Urothelium cell line (cell line): Measurements from ENCODE around the gene DGCR2.
"Not testable (repeated sequence)": the region's sequence is repeated elsewhere in the genome, so short reads cannot be mapped to it uniquely, and the experiment has no call there.

Experiments
- DNase-seq: peaks from one replicate; pipeline ENCODE4 v3.0.0; 2011; ENCODE audit warnings: low spot score, mixed read lengths
- FAIRE-seq: peaks from 2 replicates; lab custom pipeline; 2011; peaks lifted over from hg19 to GRCh38; lab: Jason Lieb, UNC

DGCR2 gene

DNA sequence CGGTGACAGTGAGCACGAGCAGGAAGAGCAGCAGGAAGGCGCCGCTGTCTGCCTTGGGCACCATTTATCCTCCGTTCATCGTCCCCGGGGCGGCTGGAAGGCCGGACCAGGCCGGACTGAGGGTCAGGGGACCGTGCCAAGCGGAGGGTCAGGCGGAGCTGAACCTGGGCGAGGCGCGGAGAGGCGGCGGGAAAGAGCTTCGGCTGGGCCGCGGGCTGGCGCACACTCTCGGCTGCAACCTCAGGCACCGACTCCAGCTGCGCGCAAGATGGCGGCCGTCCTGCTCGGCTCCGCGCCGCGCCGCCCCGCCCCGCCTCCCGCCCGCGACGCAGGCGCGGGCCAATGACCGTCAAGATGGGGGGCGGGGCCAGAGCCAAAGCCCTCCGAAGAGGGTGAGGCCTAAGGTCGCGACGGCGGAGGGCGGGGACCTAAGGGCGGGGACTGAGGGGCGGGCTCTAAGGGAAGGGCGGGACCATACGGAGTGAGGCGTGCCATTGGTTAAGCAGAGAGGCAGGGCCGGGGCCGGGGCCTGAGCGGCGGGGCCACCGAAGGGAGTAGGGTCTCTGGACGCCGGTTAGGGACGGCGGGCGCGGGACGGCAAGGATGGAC, at the start of gene DGCR2:
Gene DGCR2 (minus strand): TSS at position 270 of the 609 bp plus-strand sequence. CDS start 206 bp downstream, at position 64.
- peak; percentile 63 for FAIRE-seq
- peak; percentile 97 for DNase-seq

DNA sequence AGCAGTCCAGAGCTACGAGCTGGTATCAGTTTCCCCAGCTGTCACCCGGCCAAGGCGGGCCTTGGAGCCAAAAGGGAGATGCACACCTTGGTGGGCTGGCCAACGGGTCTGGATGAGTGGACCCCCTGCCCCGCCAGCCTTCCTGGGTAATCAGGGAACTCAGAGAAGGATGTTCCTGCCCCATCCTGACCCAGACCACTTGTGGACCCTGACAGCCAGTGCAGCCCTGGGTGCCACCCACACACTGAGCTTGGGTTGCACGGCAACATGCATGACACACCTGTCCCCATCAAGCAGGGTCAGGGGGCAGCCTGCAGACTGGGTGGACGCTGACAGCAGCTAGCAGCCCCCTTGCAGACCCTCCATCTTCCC, 47.7 kb upstream of the DGCR2 start:
- FAIRE-seq (no peak), DNase-seq (no peak)

DNA sequence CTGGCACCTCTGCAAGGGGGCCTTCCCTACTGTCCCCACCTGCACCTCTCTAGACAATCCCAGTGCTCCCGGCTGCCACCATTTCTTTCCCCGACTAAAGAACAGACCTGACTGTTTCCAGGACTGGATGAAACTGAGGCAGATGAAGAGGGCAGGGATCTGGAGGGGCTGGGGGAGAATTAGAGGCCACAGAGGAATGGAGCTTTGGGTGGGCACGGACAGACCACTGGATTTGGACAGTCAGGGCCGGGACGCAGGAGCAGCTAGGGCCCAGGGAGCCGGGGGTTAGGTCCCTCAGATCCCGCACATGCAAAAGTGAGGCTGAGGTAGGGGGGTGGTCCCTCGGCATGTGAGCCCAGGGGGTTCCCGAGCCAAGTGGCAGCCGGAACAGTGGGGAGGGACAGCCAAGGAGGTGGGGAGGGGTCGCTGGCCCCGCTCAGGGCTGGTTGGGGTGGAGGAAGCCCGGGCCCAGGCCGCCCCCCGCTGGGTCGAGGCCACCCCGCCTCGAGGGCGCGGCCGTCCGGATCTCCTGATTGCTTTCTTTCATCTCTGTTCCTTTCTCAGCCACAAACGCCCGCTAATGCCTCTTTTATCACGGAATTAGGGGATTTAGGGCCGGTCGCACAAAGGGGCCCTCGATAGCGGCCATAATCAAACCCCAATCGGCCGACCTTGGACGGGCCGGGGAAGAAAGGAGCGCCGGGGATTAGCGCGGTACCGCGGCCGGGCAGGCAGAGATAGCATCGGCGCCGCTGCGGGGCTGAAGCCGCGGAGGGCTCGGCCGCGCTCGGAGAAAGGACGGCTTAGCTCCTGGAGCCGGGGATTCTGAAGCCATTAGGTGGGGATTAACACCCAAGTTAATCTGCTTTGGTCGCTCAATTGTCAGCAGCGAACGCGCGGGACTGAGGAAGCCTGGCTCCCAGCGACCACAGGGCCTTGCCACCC, 47.1 kb upstream of the DGCR2 start:
- no peak for FAIRE-seq
- DNase-seq = no peak

DNA sequence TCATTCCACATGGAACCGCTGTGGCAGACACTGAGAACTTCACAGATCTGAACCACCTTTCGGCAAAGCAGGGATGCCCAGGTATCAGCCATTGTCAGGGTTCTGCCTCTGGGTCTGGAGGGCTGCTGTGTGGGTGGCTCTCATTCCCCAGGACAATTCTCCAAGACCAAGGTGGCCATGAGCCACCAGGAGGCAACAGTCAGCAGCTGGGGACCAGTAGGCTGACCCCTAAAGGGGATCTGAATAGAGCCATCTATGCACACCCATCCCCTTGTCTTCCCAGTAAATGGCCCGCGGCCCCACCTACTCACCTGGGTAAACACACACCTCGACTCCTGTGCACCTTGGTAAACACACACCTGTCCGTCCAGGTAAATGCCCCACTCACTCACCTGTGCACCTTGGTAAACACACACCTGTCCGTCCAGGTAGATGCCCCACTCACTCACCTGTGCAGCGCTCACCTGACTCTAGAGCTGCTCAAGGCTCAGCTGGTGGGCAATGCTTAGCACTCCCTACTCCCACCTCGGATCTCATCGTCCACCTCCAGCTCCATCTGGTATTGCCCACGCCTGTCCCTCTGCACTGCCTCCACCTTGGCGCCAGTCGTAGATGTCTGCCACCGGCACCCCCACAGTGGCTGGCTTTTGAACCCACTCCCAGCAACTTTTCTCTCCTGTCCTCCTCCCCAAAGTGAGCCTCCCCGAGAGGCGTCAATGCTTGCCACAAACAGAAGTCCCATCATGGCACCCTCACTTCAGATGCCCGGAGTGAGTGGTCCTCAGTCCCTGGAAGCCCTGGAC, 46.1 kb upstream of the DGCR2 start:
- DNase-seq (no peak), FAIRE-seq (no peak)

DNA sequence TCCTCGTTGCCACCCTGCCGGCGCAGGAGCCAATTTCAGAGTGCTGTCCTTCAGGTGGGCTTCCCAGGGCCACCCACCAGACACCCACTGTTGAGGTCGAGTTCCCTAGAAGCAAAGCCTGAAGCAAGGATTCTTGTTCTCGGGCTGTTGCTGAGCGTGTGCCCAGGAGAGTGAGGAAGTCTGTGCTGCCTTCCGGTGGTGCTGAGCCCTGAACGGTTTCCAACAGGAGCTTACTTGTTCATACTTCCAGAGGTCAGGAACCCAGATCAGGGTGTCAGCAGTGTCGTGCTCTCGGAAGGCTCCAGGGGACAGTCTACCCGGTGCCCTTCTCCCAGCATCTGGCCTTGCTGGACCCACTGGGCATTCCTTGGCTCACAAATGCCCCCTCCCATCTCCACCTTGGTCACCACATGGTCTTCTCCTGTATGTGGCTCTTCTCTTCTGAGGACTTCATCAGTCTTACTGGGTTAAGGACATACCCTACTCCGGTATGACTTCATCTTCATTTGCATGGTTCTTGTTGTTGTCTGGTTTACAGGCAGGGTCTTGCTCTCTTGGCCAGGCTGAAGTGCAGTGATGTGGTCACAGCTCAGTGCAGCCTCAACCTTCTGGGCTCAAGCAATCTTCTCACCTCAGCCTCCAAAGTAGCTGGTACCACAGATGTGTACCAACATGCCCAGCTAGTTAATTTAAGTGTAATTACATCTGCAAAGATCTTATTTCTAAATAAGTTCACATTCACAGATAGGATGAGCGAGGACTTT, 45.1 kb upstream of the DGCR2 start:
- DNase-seq = no peak
- FAIRE-seq = no peak

DNA sequence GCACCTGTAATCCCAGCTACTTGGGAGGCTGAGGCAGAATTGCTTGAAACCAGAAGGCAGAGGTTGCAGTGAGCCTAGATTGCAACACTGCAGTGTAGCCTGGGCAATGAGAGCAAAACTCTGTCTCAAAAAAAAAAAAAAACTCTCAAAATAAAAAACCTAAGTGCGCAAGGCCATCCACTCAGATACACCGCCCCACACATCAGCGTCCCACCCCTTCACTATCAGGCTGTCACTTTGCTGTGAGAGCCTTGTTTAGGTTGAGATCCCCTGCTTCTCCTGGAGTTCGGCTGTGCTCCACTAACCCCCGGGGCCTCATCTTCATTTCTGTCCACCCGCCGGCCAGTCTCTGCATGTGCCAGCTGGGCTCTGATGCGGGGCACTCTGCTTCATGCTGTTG, 44.2 kb upstream of the DGCR2 start:
- FAIRE-seq = no peak

GRCh38 chr22:19164425-19164824, 42.2 kb upstream of the DGCR2 start:
- FAIRE-seq (no peak), DNase-seq (no peak)

More for the DNA sequence above, 44.2 kb upstream of the DGCR2 start:
- no peak for DNase-seq

DNA sequence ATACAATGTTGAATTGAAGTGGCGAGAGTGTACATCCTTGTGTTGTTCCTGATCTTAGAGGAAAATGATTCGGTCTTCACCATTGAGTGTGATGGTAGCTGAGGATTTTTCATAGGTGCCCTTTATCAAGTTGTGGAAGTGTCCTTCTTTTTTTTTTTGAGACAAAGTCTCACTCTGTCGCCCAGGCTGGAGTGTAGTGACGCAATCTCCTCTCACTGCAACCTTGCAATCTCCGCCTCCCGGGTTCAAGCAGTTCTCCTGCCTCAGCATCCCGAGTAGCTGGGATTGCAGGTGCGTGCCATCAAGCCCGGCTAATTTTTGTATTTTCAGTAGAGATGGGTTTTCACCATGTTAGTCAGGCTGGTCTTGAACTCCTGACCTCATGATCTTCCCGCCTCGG, 36.4 kb upstream of the DGCR2 start:
- FAIRE-seq, DNase-seq: not testable (repeated sequence)

- not testable (repeated sequence) for FAIRE-seq, DNase-seq
These were observed 33.9 kb upstream of the DGCR2 start for GRCh38 chr22:19156109-19156508.

GRCh38 chr22:19152942-19153883, 31.0 kb upstream of the DGCR2 start:
- FAIRE-seq = no peak

DNA sequence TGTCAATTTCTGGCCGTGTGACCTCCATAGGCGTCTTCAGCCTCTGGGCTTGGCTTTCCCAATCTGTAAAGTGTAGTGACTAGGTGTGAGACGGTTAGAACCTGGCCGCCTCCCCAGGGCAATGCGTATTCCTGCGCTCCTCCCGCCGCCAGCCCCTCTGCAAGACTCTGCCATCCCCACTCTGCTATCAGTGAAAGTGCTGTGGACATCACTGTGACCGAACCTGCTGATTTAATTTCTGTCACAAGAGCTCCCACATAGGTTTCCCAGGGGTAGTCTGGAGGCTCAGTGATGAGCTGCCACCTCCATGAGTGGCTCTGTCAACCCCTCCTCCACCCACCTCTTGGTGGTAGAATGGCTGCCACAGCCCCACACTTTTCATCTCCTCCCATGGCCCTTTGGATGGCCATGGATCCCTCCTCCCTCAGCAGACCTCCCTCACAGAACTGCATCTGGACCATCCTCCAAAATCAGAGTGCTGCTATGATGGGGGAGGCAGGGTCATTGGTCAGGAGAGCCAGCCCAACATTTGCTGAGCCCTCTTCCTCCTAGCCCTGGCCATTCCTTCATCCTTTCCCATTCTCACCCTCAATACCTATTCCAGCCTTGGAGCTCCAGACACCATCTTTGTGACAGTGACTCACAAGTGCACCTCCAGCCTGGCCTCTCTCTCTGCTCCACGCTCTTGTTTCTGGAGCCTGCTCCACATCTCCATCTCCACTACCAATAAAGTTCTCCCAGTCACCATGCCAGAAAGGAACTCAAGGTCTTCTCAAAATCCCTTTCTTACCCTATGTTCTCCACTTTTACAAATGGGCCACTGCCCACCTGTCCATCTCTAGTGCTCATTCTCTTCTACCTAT, 29.3 kb upstream of the DGCR2 start:
- DNase-seq (no peak), FAIRE-seq (no peak)

More at GRCh38 chr22:19152942-19153883, 31.0 kb upstream of the DGCR2 start:
- no peak for DNase-seq

DNA sequence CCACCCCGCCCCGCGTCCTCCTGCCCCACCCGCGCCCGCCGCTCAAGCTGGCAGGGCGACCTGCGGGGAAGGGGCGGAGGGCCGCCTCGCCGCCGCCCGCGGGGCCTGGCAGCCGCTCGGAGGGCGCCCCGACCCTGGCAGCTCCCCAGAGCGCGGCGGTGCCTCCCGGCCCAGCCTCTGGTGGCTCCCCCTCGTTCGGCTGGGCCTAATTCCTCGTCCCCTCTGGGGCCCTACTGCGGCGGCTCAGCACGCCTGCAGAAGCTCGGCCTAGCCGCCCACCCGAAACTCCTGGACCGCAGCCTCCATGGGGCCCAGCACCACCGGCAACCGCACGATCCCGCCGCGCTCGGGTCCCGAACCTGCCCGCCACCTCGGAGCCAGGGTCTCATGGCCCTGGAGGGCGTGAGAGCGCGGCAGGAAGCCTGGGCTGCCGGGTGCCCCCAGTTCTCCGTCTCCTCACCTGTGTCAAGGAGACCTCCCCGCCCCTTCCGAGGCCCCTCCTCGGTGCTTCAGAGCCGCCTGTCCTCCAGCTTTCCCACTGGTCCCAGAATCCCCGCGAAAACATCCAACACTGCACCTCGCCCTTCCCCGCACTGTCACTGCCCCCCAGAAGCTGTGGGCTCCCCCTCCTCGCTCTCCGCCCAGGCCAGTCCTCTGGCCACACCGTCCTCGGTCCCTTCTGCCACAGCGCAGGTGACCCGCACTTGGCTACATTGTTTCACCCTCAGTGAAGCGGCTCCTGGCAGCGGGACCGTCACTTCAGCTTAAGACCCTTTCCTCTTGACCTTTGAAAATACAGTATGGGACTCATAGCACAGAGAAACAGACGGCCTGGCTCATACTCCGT, 28.5 kb upstream of the DGCR2 start:
- DNase-seq (no peak), FAIRE-seq (no peak)

GRCh38 chr22:19149991-19150390, 27.8 kb upstream of the DGCR2 start, which contains the start of gene GSC2:
Gene GSC2 (minus strand): TSS chr22:19150292. CDS start chr22:19150283, 9 bp downstream.
- DNase-seq (no peak), FAIRE-seq (no peak)

- DNase-seq (no peak), FAIRE-seq (no peak)
These were observed 27.1 kb upstream of the DGCR2 start for GRCh38 chr22:19149047-19149883.

DNA sequence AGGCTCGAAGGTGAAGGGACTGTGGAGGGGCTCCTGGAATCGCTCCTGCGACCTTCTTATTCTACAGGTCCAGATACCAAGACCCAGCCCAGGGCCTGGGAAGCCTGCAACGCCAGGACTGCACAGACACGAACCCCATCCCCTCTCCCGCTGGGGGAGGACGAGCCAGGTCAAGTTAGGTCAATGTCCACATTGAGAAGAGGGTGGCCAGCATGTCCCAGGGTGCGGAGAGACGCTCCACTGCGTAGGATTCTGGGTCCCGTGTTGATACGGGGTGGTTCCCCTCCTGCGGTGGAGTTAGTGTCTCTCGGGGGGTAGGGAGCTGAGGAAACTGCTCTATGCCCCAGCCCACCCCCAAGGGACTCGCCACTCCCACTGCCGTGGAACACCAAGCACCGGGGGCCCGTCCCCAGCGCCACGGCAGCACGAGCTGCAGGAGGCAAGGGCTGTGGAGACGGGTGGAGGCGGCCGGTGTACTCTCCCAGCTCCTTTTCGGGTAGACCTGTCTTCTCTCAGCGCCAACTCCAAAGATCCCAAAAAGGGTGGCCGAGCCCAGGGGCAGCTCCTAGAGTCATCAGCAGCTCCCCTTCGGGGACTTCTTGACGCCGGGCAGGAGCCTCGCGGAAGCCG, 26.3 kb upstream of the DGCR2 start:
- no peak for DNase-seq
- no peak for FAIRE-seq

DNA sequence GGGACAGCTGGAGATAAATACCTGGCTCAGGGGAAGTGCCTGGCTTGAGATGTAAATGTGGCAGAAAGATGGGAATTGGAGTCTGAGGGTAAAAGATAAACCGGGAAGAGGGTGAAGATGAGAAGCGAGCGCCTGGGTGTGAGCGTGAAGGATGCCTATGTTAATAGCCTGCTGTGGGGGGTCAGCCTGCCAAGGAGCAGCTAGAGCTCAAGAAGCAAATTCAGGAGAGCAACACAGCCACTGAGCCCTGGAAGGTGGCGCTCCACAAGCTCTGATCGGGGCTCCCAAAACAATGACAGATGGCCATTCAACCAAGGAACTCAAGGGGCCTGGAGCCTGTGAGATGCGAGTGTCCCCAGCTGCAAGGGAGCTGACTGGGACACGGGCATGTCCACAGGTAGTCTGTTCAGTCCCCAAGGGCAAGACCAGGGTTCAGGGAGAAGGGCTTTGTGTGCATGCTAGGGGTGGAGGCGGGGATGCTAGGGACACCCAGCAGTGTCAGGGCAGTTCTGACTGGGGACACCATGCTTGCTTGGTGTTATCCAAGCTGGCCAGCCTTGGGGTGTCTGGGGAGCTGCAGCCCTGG, 25.1 kb upstream of the DGCR2 start:
- FAIRE-seq (no peak), DNase-seq (no peak)
